SK-N-SH (cell line): ENCODE data around the gene ZNF335. TPM values are rescaled to one million over a fixed set of nuclear protein-coding genes. Genes with fewer than 3 reads are reported as not detected.

Source experiments
- CTCF ChIA-PET: fragments of 300-600, 350-600 bp; formaldehyde crosslinking; extraction: SDS; loops from one replicate; lab custom pipeline; 2021; lab: Yijun Ruan, JAX
- POLR2A ChIA-PET: fragments of 350-600 bp; sonication (Branson Sonifier 250); formaldehyde crosslinking; extraction: SDS; loops from one replicate; lab custom pipeline; 2020; ENCODE audit warnings: antibody characterized with exemption, inconsistent platforms; lab: Yijun Ruan, JAX
- DNase-seq: peaks from one replicate; pipeline ENCODE4 v3.0.0; 2012
- H2AFZ ChIP-seq: fragments of 200-600 bp; sonication (generic); 2 replicates; pipeline ENCODE4 v1.8.1; 2016; ENCODE audit warnings: antibody characterized with exemption, mild to moderate bottlenecking, low read depth
- H3F3A ChIP-seq: fragments of 200-600 bp; sonication (generic); replicated peaks from 2 replicates; pipeline ENCODE3; 2016; ENCODE audit warnings: antibody characterized with exemption, mild to moderate bottlenecking; ENCODE audit not compliant: insufficient read depth
- H3K27ac ChIP-seq, 2 experiments: fragments of 200-500 bp in 1 of 2; fragments of 200-600 bp in 1 of 2; sonication (Bioruptor generic) in 1 of 2; sonication (generic), shearing (Covaris generic) in 1 of 2; 2 replicates each; pipeline versions ENCODE4 v1.5.1 to v1.6.1; 2014 to 2016; ENCODE audit warnings: low read depth in 2 of 2, inconsistent platforms in 1 of 2, low read length in 1 of 2, mild to moderate bottlenecking in 1 of 2, mixed read lengths in 1 of 2
- H3K27me3 ChIP-seq: fragments of 200-600 bp; sonication (generic), shearing (Covaris generic); 2 replicates; pipeline ENCODE4 v1.6.1; 2016; ENCODE audit warnings: mixed run types; ENCODE audit not compliant: insufficient read depth
- H3K36me3 ChIP-seq, 2 experiments: fragments of 200-500 bp in 1 of 2; fragments of 200-600 bp in 1 of 2; sonication (Bioruptor generic) in 1 of 2; sonication (generic) in 1 of 2; replicated peaks in 1 of 2; 2 replicates each; pipeline versions ENCODE3 to v1.5.1; 2014 to 2016; ENCODE audit warnings: low read length in 1 of 2, mild to moderate bottlenecking in 1 of 2; ENCODE audit not compliant: insufficient read depth in 2 of 2, control insufficient read depth in 1 of 2
- H3K4me1 ChIP-seq, 2 experiments: fragments of 200-500 bp in 1 of 2; fragments of 200-600 bp in 1 of 2; sonication (Bioruptor generic) in 1 of 2; sonication (generic), shearing (Covaris generic) in 1 of 2; 2 replicates each; pipeline versions ENCODE4 v1.5.1 to v1.6.1; 2014 to 2016; ENCODE audit warnings: low read depth in 1 of 2, low read length in 1 of 2, mixed run types in 1 of 2; ENCODE audit not compliant: insufficient read depth in 2 of 2, control insufficient read depth in 1 of 2
- H3K4me2 ChIP-seq: fragments of 200-600 bp; sonication (generic), shearing (Covaris generic); 2 replicates; pipeline ENCODE4 v1.6.1; 2017; ENCODE audit warnings: mixed run types
- H3K4me3 ChIP-seq, 2 experiments: fragments of 200-500 bp in 1 of 2; fragments of 200-600 bp in 1 of 2; sonication (Bioruptor generic) in 1 of 2; sonication (generic), shearing (Covaris generic) in 1 of 2; 2 replicates each; pipeline versions ENCODE4 v1.5.1 to v1.8.1; 2014 to 2016; ENCODE audit warnings: low read depth in 2 of 2, inconsistent platforms in 1 of 2, low read length in 1 of 2, mild to moderate bottlenecking in 1 of 2, mixed read lengths in 1 of 2, moderate library complexity in 1 of 2
- H3K79me2 ChIP-seq: fragments of 200-600 bp; sonication (generic); 2 replicates; pipeline ENCODE4 v1.8.1; 2017; ENCODE audit warnings: mild to moderate bottlenecking; ENCODE audit not compliant: insufficient read depth
- H3K9ac ChIP-seq: fragments of 200-600 bp; sonication (generic); 2 replicates; pipeline ENCODE4 v1.6.1; 2017; ENCODE audit warnings: mixed run types
- H3K9me2 ChIP-seq: fragments of 200-600 bp; sonication (generic); 2 replicates; pipeline ENCODE4 v1.6.1; 2017; ENCODE audit warnings: mixed run types
- H3K9me3 ChIP-seq: fragments of 200-600 bp; sonication (generic); 2 replicates; pipeline ENCODE4 v1.6.1; 2017; ENCODE audit warnings: mixed run types, mild to moderate bottlenecking, moderate library complexity
- H4K20me1 ChIP-seq: fragments of 200-600 bp; sonication (generic); 2 replicates; pipeline ENCODE4 v1.6.1; 2017; ENCODE audit warnings: mild to moderate bottlenecking, mixed run types; ENCODE audit not compliant: insufficient read depth
- ELF1 ChIP-seq: IDR thresholded peaks from 2 replicates; pipeline ENCODE4 v1.4.0; 2012
- FOXJ3 ChIP-seq: sonication (generic); formaldehyde crosslinking; IDR thresholded peaks from 2 replicates; pipeline ENCODE4 v1.5.1; 2020; ENCODE audit warnings: mild to moderate bottlenecking, missing genetic modification reagents
- FOXM1 ChIP-seq: IDR thresholded peaks from 2 replicates; pipeline ENCODE4 v1.4.0; 2012; ENCODE audit warnings: low read depth, mild to moderate bottlenecking
- GABPA ChIP-seq: IDR thresholded peaks from 2 replicates; pipeline ENCODE4 v1.4.0; 2012; ENCODE audit warnings: low read depth, mild to moderate bottlenecking
- IRF3 ChIP-seq: fragments of 150-350 bp; IDR thresholded peaks from 2 replicates; pipeline ENCODE4 v1.6.1; 2016; ENCODE audit warnings: mild to moderate bottlenecking, low read depth, low read length
- JUND ChIP-seq: IDR thresholded peaks from 2 replicates; pipeline ENCODE4 v1.4.0; 2012
- MAX ChIP-seq: IDR thresholded peaks from 2 replicates; pipeline ENCODE4 v1.4.0; 2012; ENCODE audit warnings: low read depth
- MXI1 ChIP-seq: IDR thresholded peaks from 2 replicates; pipeline ENCODE4 v1.6.1; 2012; ENCODE audit warnings: mild to moderate bottlenecking, low read depth, low read length, improper control_type of control experiment
- RCOR1 ChIP-seq: fragments of 150-350 bp; IDR thresholded peaks from 2 replicates; pipeline ENCODE4 v1.6.1; 2017; ENCODE audit warnings: antibody characterized with exemption, low read length
- RFX5 ChIP-seq: IDR thresholded peaks from 2 replicates; pipeline ENCODE4 v1.6.1; 2012; ENCODE audit warnings: mild to moderate bottlenecking, improper control_type of control experiment, low read length
- RXRA ChIP-seq: IDR thresholded peaks from 2 replicates; pipeline ENCODE4 v1.4.0; 2012; ENCODE audit warnings: low read depth, mild to moderate bottlenecking, borderline replicate concordance
- SIN3A ChIP-seq: IDR thresholded peaks from 2 replicates; pipeline ENCODE4 v1.6.1; 2012; ENCODE audit warnings: low read depth, mild to moderate bottlenecking, low read length, moderate library complexity, borderline replicate concordance
- SMC3 ChIP-seq: IDR thresholded peaks from 2 replicates; pipeline ENCODE4 v1.6.1; 2012; ENCODE audit warnings: low read depth, low read length, improper control_type of control experiment
- TAF1 ChIP-seq: IDR thresholded peaks from 2 replicates; pipeline ENCODE4 v1.6.1; 2012; ENCODE audit warnings: low read depth, mild to moderate bottlenecking, low read length, moderate library complexity, borderline replicate concordance
- USF1 ChIP-seq: IDR thresholded peaks from 2 replicates; pipeline ENCODE4 v1.4.0; 2012; ENCODE audit warnings: low read depth, borderline replicate concordance
- USF2 ChIP-seq: fragments of 150-350 bp; IDR thresholded peaks from 2 replicates; pipeline ENCODE4 v1.6.1; 2017; ENCODE audit warnings: antibody characterized with exemption, low read length, low read depth, borderline replicate concordance
- YY1 ChIP-seq: IDR thresholded peaks from 2 replicates; pipeline ENCODE4 v1.4.0; 2012; ENCODE audit warnings: low read depth, mild to moderate bottlenecking
- ZBTB33 ChIP-seq: IDR thresholded peaks from 2 replicates; pipeline ENCODE4 v1.4.0; 2012; ENCODE audit warnings: low read depth, borderline replicate concordance
- WGBS: methylation state at CpG from one replicate; pipeline ENCODE4 v1.1.6; 2017; ENCODE audit warnings: low lambda C conversion rate; 5-methylcytosine and 5-hydroxymethylcytosine counted together
- polyA plus RNA-seq, 3 experiments: library from polyadenylated mRNA; depleted of rRNA; stranded (reverse); fragments of >200 nt; gene quantifications; 2 replicates each; pipeline ENCODE4 v1.2.3, GENCODE V29; 2012

ZNF335 gene
- polyA plus RNA-seq, 1 of the 3 experiments (the other 2 are of a cell fraction) = 11.7 TPM

GRCh38 chr20:45971425-45971674, 653 bp downstream of the ZNF335 start:
- H3K9me2 ChIP-seq = no peaks in the 10 kb centered on the region
- H3K27ac ChIP-seq = peak overlapping the region; percentile 99 to 100
- peak overlapping the region; percentile 74 to 89 for H3K4me3 ChIP-seq
- H3K4me1 ChIP-seq = peaks cover 9 to 16% of the 10 kb centered on the region in 2 experiments; a peak in 2 of 4 replicates
- ChIA-PET POLR2A (interaction anchor here (1.0 to 2.3 kb wide), 5 partner anchors 12 to 81 kb away, joined by 3 to 18 read pairs (median 4); partner anchors contain the start of gene PCIF1), CTCF (interaction anchor here (0.7 to 8.7 kb wide), 13 partner anchors 8 to 467 kb away, joined by 3 to 60 read pairs (median 11); partner anchors contain the start of genes CTSA, NEURL2 and PCIF1)
- H2AFZ ChIP-seq = peak overlapping the region; percentile 77
- H3K36me3 ChIP-seq = peaks cover 16 to 20% of the 10 kb centered on the region in 2 experiments
- H3K9ac ChIP-seq = peak overlapping the region; percentile 100
- H3F3A ChIP-seq = peaks cover 12% of the 10 kb centered on the region
- no peak for DNase-seq
- WGBS = 0% methylated on average over 6 of the region's 14 CpGs
- H3K4me2 ChIP-seq = peak overlapping the region; percentile 97
- H3K79me2 ChIP-seq = peaks cover 32% of the 10 kb centered on the region
- no peaks in the 10 kb centered on the region for H4K20me1 ChIP-seq
- TF ChIP-seq YY1 (no peak), FOXM1 (no peak), SIN3A (no peak), MXI1 (0 out of 2 replicates have a peak, but pooled peaks have one; percentile 31), RCOR1 (peak; percentile 94), JUND (no peak), ZBTB33 (no peak), TAF1 (no peak), MAX (peak; percentile 11; the same call in 1 of the 2 replicates), RFX5 (no peak)
- no peaks in the 10 kb centered on the region for H3K27me3 ChIP-seq
- H3K9me3 ChIP-seq = no peaks in the 10 kb centered on the region

- ChIA-PET CTCF (interaction anchor here (0.6 to 8.7 kb wide), 25 partner anchors 8 to 467 kb away, joined by 3 to 60 read pairs (median 5); partner anchors contain the start of genes CTSA, NEURL2 and PCIF1), POLR2A (interaction anchor here (0.6 to 2.3 kb wide), 7 partner anchors 12 to 82 kb away, joined by 3 to 18 read pairs (median 4); partner anchors contain the start of gene PCIF1)
- Histone ChIP-seq H3F3A (peaks cover 12% of the 10 kb centered on the region), H3K4me1 (peaks cover 9 to 16% of the 10 kb centered on the region in 2 experiments; a peak in 2 of 4 replicates), H3K27ac (peak overlapping the region; percentile 99 to 100), H3K9ac (peak overlapping the region; percentile 100), H3K4me3 (peak overlapping the region; percentile 74 to 89), H3K27me3 (no peaks in the 10 kb centered on the region), H3K9me2 (no peaks in the 10 kb centered on the region), H2AFZ (peak overlapping the region; percentile 77), H3K9me3 (no peaks in the 10 kb centered on the region), H3K79me2 (peaks cover 32% of the 10 kb centered on the region), H3K36me3 (peaks cover 20% of the 10 kb centered on the region in 2 experiments), H4K20me1 (no peaks in the 10 kb centered on the region), H3K4me2 (peak overlapping the region; percentile 97)
- DNase-seq = peak; percentile 53
- WGBS = 9% methylated on average over 24 of the region's 34 CpGs
- TF ChIP-seq ELF1 = no peak
- TF ChIP-seq GABPA = no peak
- TF ChIP-seq USF2 = no peak
- no peak for TF ChIP-seq FOXM1
- TF ChIP-seq IRF3 = no peak
- TF ChIP-seq RXRA = no peak
- no peak for TF ChIP-seq TAF1
- TF ChIP-seq SMC3 = no peak
- no peak for TF ChIP-seq FOXJ3 (CRISPR knock-in tag)
- no peak for TF ChIP-seq USF1
Measured at GRCh38 chr20:45970646-45971424, 1.2 kb downstream of the ZNF335 start.
